GM12878 (cell line): Measurements from ENCODE around the gene ANP32E.

Source experiments
- CHD1 ChIP-seq: IDR thresholded peaks from 2 replicates; pipeline ENCODE4 v1.6.1; 2012; ENCODE audit warnings: low read depth, low read length, improper control_type of control experiment
- CHD2 ChIP-seq: IDR thresholded peaks from 2 replicates; pipeline ENCODE4 v1.6.1; 2011; ENCODE audit warnings: low read depth, low read length, improper control_type of control experiment, borderline replicate concordance
- EZH2 ChIP-seq: IDR thresholded peaks from 2 replicates; pipeline ENCODE4 v1.6.1; 2012; ENCODE audit warnings: low read depth, mild to moderate bottlenecking, control low read depth, inconsistent platforms, low read length, borderline replicate concordance; ENCODE audit not compliant: control insufficient read depth
- MAX ChIP-seq: IDR thresholded peaks from 2 replicates; pipeline ENCODE4 v1.6.1; 2012; ENCODE audit warnings: low read depth, low read length, improper control_type of control experiment
- POLR2A ChIP-seq: IDR thresholded peaks from 2 replicates; pipeline ENCODE4 v1.6.1; 2011; ENCODE audit warnings: low read depth, mild to moderate bottlenecking, low read length
- TAF1 ChIP-seq: IDR thresholded peaks from 2 replicates; pipeline ENCODE4 v1.6.1; 2011; ENCODE audit warnings: mild to moderate bottlenecking, low read depth, low read length, borderline replicate concordance
- TF ChIP-seq, protein P1 (sequence below), 3 experiments: IDR thresholded peaks in 2 of 3; conservative IDR thresholded peaks in 1 of 3; 2 replicates each; pipeline ENCODE4 v1.5.1; 2011; ENCODE audit warnings: low read depth in 3 of 3, low read length in 3 of 3, mild to moderate bottlenecking in 3 of 3, control low read depth in 2 of 3, moderate library complexity in 2 of 3, inconsistent platforms in 1 of 3, mixed read lengths in 1 of 3; ENCODE audit not compliant: control insufficient read depth in 2 of 3, insufficient read depth in 1 of 3; ENCODE audit errors: extremely low read depth in 1 of 3

- TF ChIP-seq, protein P1, sequence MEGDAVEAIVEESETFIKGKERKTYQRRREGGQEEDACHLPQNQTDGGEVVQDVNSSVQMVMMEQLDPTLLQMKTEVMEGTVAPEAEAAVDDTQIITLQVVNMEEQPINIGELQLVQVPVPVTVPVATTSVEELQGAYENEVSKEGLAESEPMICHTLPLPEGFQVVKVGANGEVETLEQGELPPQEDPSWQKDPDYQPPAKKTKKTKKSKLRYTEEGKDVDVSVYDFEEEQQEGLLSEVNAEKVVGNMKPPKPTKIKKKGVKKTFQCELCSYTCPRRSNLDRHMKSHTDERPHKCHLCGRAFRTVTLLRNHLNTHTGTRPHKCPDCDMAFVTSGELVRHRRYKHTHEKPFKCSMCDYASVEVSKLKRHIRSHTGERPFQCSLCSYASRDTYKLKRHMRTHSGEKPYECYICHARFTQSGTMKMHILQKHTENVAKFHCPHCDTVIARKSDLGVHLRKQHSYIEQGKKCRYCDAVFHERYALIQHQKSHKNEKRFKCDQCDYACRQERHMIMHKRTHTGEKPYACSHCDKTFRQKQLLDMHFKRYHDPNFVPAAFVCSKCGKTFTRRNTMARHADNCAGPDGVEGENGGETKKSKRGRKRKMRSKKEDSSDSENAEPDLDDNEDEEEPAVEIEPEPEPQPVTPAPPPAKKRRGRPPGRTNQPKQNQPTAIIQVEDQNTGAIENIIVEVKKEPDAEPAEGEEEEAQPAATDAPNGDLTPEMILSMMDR (IDR thresholded peaks at IDR 0.05 in 2 of 3, conservative IDR thresholded peaks at IDR 0.05 in 1 of 3; ENCODE audit: control insufficient read depth in 2 of 3, extremely low read depth in 1 of 3, insufficient read depth in 1 of 3, low read depth in 3 of 3, low read length in 3 of 3), result no peak
- TF ChIP-seq MAX (no peak), CHD2 (no peak), CHD1 (no peak), EZH2 (no peak), POLR2A (no peak), TAF1 (no peak)
Observed at GRCh38 chr1:150194381-150195031, 41.4 kb downstream of the ANP32E start.
